HEK293 (cell line): ENCODE data around the gene INO80.

Experiments used
- BCL11B ChIP-seq: fragments of 450-650 bp; formaldehyde crosslinking; IDR thresholded peaks from 2 replicates; pipeline ENCODE4 v1.5.1; 2016; ENCODE audit warnings: low read depth, missing biosample characterization, missing genetic modification characterization
- KLF16 ChIP-seq: fragments of 450-650 bp; formaldehyde crosslinking; IDR thresholded peaks from 2 replicates; pipeline ENCODE4 v1.5.1; 2017; ENCODE audit warnings: missing biosample characterization, missing genetic modification characterization
- KLF17 ChIP-seq: fragments of 450-650 bp; formaldehyde crosslinking; IDR thresholded peaks from 2 replicates; pipeline ENCODE4 v1.5.1; 2016; ENCODE audit warnings: missing biosample characterization, missing genetic modification characterization
- KLF9 ChIP-seq: fragments of 450-650 bp; formaldehyde crosslinking; IDR thresholded peaks from 2 replicates; pipeline ENCODE4 v1.5.1; 2016; ENCODE audit warnings: missing biosample characterization, missing genetic modification characterization, low read depth
- PATZ1 ChIP-seq: fragments of 450-650 bp; formaldehyde crosslinking; IDR thresholded peaks from 2 replicates; pipeline ENCODE4 v1.5.1; 2016; ENCODE audit warnings: missing biosample characterization, missing genetic modification characterization
- PRDM10 ChIP-seq: fragments of 450-650 bp; formaldehyde crosslinking; IDR thresholded peaks from 2 replicates; pipeline ENCODE4 v1.5.1; 2016; ENCODE audit warnings: missing biosample characterization, missing genetic modification characterization
- ZBTB8A ChIP-seq: fragments of 450-650 bp; formaldehyde crosslinking; IDR thresholded peaks from 2 replicates; pipeline ENCODE4 v1.5.1; 2016; ENCODE audit warnings: missing biosample characterization, missing genetic modification characterization
- ZEB2 ChIP-seq: fragments of 450-650 bp; formaldehyde crosslinking; IDR thresholded peaks from 2 replicates; pipeline ENCODE4 v1.5.1; 2016; ENCODE audit warnings: missing biosample characterization, missing genetic modification characterization
- ZFP69B ChIP-seq: fragments of 450-650 bp; formaldehyde crosslinking; IDR thresholded peaks from 2 replicates; pipeline ENCODE4 v1.5.1; 2016; ENCODE audit warnings: missing biosample characterization, missing genetic modification characterization
- ZNF138 ChIP-seq: fragments of 450-650 bp; formaldehyde crosslinking; IDR thresholded peaks from 2 replicates; pipeline ENCODE4 v1.5.1; 2016; ENCODE audit warnings: missing biosample characterization, missing genetic modification characterization, borderline replicate concordance
- ZNF148 ChIP-seq: fragments of 450-650 bp; formaldehyde crosslinking; IDR thresholded peaks from 2 replicates; pipeline ENCODE4 v1.5.0; 2017; ENCODE audit warnings: missing biosample characterization, missing genetic modification characterization, borderline replicate concordance
- ZNF23 ChIP-seq: fragments of 450-650 bp; formaldehyde crosslinking; IDR thresholded peaks from 2 replicates; pipeline ENCODE4 v1.5.1; 2016; ENCODE audit warnings: missing biosample characterization, missing genetic modification characterization, borderline replicate concordance
- ZNF292 ChIP-seq: fragments of 450-650 bp; formaldehyde crosslinking; IDR thresholded peaks from 2 replicates; pipeline ENCODE4 v1.5.1; 2016; ENCODE audit warnings: low read depth, missing biosample characterization, missing genetic modification characterization, borderline replicate concordance
- ZNF324 ChIP-seq: fragments of 450-650 bp; formaldehyde crosslinking; IDR thresholded peaks from 2 replicates; pipeline ENCODE4 v1.5.1; 2016; ENCODE audit warnings: missing biosample characterization, missing genetic modification characterization
- ZNF335 ChIP-seq: fragments of 450-650 bp; formaldehyde crosslinking; conservative IDR thresholded peaks from 2 replicates; pipeline ENCODE4 v1.5.1; 2016; ENCODE audit warnings: missing biosample characterization, missing genetic modification characterization
- ZNF692 ChIP-seq: fragments of 450-650 bp; formaldehyde crosslinking; IDR thresholded peaks from 2 replicates; pipeline ENCODE4 v1.5.1; 2016; ENCODE audit warnings: missing biosample characterization, missing genetic modification characterization
- TF ChIP-seq, protein P1 (sequence below): fragments of 450-650 bp; IDR thresholded peaks from 2 replicates; pipeline ENCODE4 v1.5.1; 2018; ENCODE audit warnings: missing biosample characterization, missing genetic modification characterization
- TF ChIP-seq, protein P2 (sequence below): fragments of 450-650 bp; formaldehyde crosslinking; IDR thresholded peaks from 2 replicates; pipeline ENCODE4 v1.5.1; 2016; ENCODE audit warnings: missing biosample characterization, missing genetic modification characterization
- TF ChIP-seq, protein P3 (sequence below): fragments of 450-650 bp; formaldehyde crosslinking; IDR thresholded peaks from 2 replicates; pipeline ENCODE4 v1.5.1; 2016; ENCODE audit warnings: missing biosample characterization, missing genetic modification characterization

The INO80 gene

GRCh38 chr15:40930430-40931299 lies 185.4 kb downstream of the INO80 start (continued):
- TF ChIP-seq PRDM10 (tag by site-specific recombination) = peak; percentile 75
- TF ChIP-seq, protein P1, sequence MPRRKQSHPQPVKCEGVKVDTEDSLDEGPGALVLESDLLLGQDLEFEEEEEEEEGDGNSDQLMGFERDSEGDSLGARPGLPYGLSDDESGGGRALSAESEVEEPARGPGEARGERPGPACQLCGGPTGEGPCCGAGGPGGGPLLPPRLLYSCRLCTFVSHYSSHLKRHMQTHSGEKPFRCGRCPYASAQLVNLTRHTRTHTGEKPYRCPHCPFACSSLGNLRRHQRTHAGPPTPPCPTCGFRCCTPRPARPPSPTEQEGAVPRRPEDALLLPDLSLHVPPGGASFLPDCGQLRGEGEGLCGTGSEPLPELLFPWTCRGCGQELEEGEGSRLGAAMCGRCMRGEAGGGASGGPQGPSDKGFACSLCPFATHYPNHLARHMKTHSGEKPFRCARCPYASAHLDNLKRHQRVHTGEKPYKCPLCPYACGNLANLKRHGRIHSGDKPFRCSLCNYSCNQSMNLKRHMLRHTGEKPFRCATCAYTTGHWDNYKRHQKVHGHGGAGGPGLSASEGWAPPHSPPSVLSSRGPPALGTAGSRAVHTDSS (tag by site-specific recombination) = no peak
- TF ChIP-seq ZNF324 (tag by site-specific recombination) = 0 out of 2 replicates have a peak, but pooled peaks have one; percentile 72
- peak; percentile 53; the same call in 1 of the 2 replicates for TF ChIP-seq ZFP69B
- TF ChIP-seq, protein P2, sequence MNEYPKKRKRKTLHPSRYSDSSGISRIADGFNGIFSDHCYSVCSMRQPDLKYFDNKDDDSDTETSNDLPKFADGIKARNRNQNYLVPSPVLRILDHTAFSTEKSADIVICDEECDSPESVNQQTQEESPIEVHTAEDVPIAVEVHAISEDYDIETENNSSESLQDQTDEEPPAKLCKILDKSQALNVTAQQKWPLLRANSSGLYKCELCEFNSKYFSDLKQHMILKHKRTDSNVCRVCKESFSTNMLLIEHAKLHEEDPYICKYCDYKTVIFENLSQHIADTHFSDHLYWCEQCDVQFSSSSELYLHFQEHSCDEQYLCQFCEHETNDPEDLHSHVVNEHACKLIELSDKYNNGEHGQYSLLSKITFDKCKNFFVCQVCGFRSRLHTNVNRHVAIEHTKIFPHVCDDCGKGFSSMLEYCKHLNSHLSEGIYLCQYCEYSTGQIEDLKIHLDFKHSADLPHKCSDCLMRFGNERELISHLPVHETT (tag by site-specific recombination) = no peak
- TF ChIP-seq ZNF23 = no peak
- no peak for TF ChIP-seq ZNF292 (tag by site-specific recombination)
- TF ChIP-seq ZBTB8A (tag by site-specific recombination) = peak; percentile 54
- TF ChIP-seq KLF17 (tag by site-specific recombination) = peak; percentile 72
- TF ChIP-seq ZNF148 (tag by site-specific recombination) = no peak
- 0 out of 2 replicates have a peak, but pooled peaks have one; percentile 14 for TF ChIP-seq BCL11B (tag by site-specific recombination)
- TF ChIP-seq ZNF692 = peak; percentile 73
- peak; percentile 97 for TF ChIP-seq ZEB2 (tag by site-specific recombination)
- TF ChIP-seq, protein P3, sequence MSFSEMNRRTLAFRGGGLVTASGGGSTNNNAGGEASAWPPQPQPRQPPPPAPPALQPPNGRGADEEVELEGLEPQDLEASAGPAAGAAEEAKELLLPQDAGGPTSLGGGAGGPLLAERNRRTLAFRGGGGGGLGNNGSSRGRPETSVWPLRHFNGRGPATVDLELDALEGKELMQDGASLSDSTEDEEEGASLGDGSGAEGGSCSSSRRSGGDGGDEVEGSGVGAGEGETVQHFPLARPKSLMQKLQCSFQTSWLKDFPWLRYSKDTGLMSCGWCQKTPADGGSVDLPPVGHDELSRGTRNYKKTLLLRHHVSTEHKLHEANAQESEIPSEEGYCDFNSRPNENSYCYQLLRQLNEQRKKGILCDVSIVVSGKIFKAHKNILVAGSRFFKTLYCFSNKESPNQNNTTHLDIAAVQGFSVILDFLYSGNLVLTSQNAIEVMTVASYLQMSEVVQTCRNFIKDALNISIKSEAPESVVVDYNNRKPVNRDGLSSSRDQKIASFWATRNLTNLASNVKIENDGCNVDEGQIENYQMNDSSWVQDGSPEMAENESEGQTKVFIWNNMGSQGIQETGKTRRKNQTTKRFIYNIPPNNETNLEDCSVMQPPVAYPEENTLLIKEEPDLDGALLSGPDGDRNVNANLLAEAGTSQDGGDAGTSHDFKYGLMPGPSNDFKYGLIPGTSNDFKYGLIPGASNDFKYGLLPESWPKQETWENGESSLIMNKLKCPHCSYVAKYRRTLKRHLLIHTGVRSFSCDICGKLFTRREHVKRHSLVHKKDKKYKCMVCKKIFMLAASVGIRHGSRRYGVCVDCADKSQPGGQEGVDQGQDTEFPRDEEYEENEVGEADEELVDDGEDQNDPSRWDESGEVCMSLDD = peak; percentile 64
- peak; percentile 90 for TF ChIP-seq PATZ1
- TF ChIP-seq KLF9 (tag by site-specific recombination) = no peak
- TF ChIP-seq ZNF335 (tag by site-specific recombination) = peak; percentile 62
- peak; percentile 79 for TF ChIP-seq KLF16 (tag by site-specific recombination)
- TF ChIP-seq ZNF138 (tag by site-specific recombination) = no peak
